ENCODE measurements around the gene SNRNP200. TPM values are rescaled to one million over a fixed set of nuclear protein-coding genes. Genes with fewer than 3 reads are reported as not detected.

The SNRNP200 gene
- total RNA-seq, 1 donor from 2014 or later, result 97.3 TPM

DNA sequence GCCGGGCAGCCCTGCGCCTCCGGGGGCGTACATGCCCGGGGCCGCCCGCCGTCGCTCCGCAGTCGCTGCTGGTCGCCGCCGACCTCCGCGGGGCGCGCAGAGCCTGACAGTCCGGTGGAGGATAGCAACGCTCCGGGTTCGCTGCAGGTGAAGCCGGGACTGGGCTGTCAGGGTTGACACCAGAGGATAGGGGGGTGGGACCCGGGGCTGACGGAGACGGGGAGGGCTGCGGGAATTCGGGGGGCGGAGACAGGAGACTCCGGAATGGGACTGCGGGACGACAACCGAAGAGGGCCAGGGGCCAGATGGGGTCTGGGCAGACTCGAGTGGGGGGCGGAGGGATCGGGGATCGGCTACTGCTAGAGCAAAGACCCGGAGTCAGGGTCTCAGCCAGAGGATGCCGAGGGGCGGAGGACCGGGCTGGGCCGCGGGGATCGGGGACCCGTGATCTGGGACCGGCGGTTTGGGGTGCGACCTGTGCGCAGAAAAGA, 40.0 kb downstream of the SNRNP200 start:
- FAIRE-seq (no peak), DNase-seq (ENCODE audit: low read depth) (no peak)
- peak overlapping the region; percentile 87 for H3K9ac ChIP-seq (ENCODE audit: low read length)
- peak overlapping the region; percentile 99 for H3K4me2 ChIP-seq (ENCODE audit: low read length)
- H3K36me3 ChIP-seq (ENCODE audit: insufficient read depth, low read length), result peaks cover 17% of the 10 kb centered on the region
- peak overlapping the region; percentile 95 for H2AFZ ChIP-seq (ENCODE audit: low read depth, low read length)
- peak overlapping the region; percentile 81 for H3K27ac ChIP-seq (ENCODE audit: low read depth, low read length)
- peaks cover 22% of the 10 kb centered on the region for H3K4me1 Mint-ChIP-seq (ENCODE audit: low read depth, unreplicated experiment)
- H3K27me3 Mint-ChIP-seq (ENCODE audit: low read depth, unreplicated experiment), result no peaks in the 10 kb centered on the region
- peak overlapping the region; percentile 96 for H3K4me3 Mint-ChIP-seq (ENCODE audit: unreplicated experiment)
- no peaks in the 10 kb centered on the region for H3K9me3 Mint-ChIP-seq (ENCODE audit: unreplicated experiment)
- no peaks in the 10 kb centered on the region for H3K27me3 ChIP-seq (ENCODE audit: insufficient read depth, low read length)
- H3K4me3 ChIP-seq (ENCODE audit: insufficient read depth, low read depth, low read length), result peak overlapping the region; percentile 87
- H3K27ac Mint-ChIP-seq (ENCODE audit: unreplicated experiment), result no peak overlapping the region
- H3K79me2 ChIP-seq (ENCODE audit: insufficient read depth, low read length), result peaks cover 73% of the 10 kb centered on the region
- peaks cover 6% of the 10 kb centered on the region for H3K36me3 Mint-ChIP-seq (ENCODE audit: low read depth, unreplicated experiment)
- H4K20me1 ChIP-seq (ENCODE audit: insufficient read depth, low read length), result peaks cover 56% of the 10 kb centered on the region
- peaks cover 36% of the 10 kb centered on the region for H3K4me1 ChIP-seq (ENCODE audit: insufficient read depth, low read length)
- no peaks in the 10 kb centered on the region for H3K9me3 ChIP-seq (ENCODE audit: insufficient read depth, low read depth, low read length)
- TF ChIP-seq, protein P1, sequence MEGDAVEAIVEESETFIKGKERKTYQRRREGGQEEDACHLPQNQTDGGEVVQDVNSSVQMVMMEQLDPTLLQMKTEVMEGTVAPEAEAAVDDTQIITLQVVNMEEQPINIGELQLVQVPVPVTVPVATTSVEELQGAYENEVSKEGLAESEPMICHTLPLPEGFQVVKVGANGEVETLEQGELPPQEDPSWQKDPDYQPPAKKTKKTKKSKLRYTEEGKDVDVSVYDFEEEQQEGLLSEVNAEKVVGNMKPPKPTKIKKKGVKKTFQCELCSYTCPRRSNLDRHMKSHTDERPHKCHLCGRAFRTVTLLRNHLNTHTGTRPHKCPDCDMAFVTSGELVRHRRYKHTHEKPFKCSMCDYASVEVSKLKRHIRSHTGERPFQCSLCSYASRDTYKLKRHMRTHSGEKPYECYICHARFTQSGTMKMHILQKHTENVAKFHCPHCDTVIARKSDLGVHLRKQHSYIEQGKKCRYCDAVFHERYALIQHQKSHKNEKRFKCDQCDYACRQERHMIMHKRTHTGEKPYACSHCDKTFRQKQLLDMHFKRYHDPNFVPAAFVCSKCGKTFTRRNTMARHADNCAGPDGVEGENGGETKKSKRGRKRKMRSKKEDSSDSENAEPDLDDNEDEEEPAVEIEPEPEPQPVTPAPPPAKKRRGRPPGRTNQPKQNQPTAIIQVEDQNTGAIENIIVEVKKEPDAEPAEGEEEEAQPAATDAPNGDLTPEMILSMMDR (IDR thresholded peaks at IDR 0.05; ENCODE audit: insufficient read depth, low read depth, low read length), result no peak
- TF ChIP-seq EZH2 (IDR thresholded peaks at IDR 0.05; ENCODE audit: insufficient read depth, low read length), result no peak

DNA sequence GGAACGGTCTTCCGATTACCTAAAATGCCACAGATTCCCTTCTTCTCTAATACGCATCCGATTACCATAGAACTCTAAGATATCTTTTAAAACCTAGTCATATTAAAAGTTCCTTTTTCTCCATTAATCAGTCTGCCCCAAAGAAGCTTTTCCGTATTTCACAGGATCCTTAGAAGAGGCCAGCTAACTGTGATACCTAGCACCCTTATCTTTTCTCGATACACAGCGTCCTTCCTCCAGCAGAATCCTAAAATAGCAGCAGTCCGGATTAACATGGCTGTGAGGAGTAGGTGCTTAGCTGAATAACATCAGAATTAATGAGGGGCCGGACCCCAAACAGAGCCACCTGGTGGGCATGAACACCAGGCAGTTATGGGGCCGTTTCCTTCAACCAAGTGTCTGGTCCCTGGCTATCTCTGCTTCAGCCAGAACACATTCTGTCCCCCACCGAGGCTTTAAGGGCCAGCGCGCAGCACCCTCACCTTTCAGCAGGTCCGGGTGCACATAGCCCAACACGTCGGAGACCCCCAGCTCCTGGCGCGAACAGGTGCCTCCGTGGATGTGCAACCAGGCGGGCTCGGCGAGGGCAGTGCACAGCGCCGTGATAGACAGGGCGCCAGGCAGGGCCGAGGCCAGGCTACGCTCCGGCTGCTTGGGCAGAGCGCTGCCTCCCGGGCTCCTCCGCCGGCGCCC, 40.5 kb downstream of the SNRNP200 start:
- H3K9me3 Mint-ChIP-seq (ENCODE audit: unreplicated experiment), result no peaks in the 10 kb centered on the region
- Histone ChIP-seq H3K4me1 (ENCODE audit: insufficient read depth, low read length) (peaks cover 42% of the 10 kb centered on the region), H3K36me3 (ENCODE audit: insufficient read depth, low read length) (peaks cover 17% of the 10 kb centered on the region), H2AFZ (ENCODE audit: low read depth, low read length) (peak overlapping the region; percentile 9), H4K20me1 (ENCODE audit: insufficient read depth, low read length) (peaks cover 61% of the 10 kb centered on the region), H3K4me3 (ENCODE audit: insufficient read depth, low read depth, low read length) (peak overlapping the region; percentile 87), H3K4me2 (ENCODE audit: low read length) (peak overlapping the region; percentile 99), H3K27ac (ENCODE audit: low read depth, low read length) (no peak overlapping the region), H3K9me3 (ENCODE audit: insufficient read depth, low read depth, low read length) (no peaks in the 10 kb centered on the region), H3K27me3 (ENCODE audit: insufficient read depth, low read length) (no peaks in the 10 kb centered on the region), H3K79me2 (ENCODE audit: insufficient read depth, low read length) (peaks cover 79% of the 10 kb centered on the region), H3K9ac (ENCODE audit: low read length) (peak overlapping the region; percentile 87)
- peaks cover 27% of the 10 kb centered on the region for H3K4me1 Mint-ChIP-seq (ENCODE audit: low read depth, unreplicated experiment)
- no peak overlapping the region for H3K27ac Mint-ChIP-seq (ENCODE audit: unreplicated experiment)
- peaks cover 6% of the 10 kb centered on the region for H3K36me3 Mint-ChIP-seq (ENCODE audit: low read depth, unreplicated experiment)
- H3K4me3 Mint-ChIP-seq (ENCODE audit: unreplicated experiment), result peak overlapping the region; percentile 89
- no peak for FAIRE-seq
- TF ChIP-seq, protein P1 (IDR thresholded peaks at IDR 0.05; ENCODE audit: insufficient read depth, low read depth, low read length), result peak; percentile 45
- TF ChIP-seq EZH2 (IDR thresholded peaks at IDR 0.05; ENCODE audit: insufficient read depth, low read length), result no peak
- DNase-seq (ENCODE audit: low read depth), result peak; percentile 14
- H3K27me3 Mint-ChIP-seq (ENCODE audit: low read depth, unreplicated experiment), result no peaks in the 10 kb centered on the region

DNA sequence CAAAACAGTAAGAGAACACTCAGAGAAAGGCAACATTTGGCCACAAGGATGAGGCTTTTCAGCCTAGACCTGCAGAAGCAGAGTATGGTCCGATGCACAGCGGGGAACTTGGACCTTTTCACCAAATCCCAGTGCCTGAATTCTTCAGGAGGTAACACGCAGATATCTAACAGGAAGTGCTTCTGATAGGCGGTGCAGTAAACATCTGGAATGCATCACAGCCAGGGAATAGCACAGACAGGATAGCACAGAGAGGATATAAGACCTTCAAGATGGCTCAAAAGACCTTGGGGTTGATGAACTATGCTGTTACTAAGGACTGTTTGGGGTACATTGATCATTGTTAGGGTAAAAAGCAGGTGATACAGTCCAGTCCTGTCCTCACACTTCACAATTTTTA, 41.3 kb downstream of the SNRNP200 start:
- FAIRE-seq (no peak), DNase-seq (ENCODE audit: low read depth) (no peak)
- H4K20me1 ChIP-seq (ENCODE audit: insufficient read depth, low read length), result peaks cover 66% of the 10 kb centered on the region
- H3K4me3 Mint-ChIP-seq (ENCODE audit: unreplicated experiment), result peak overlapping the region; percentile 89
- H3K4me1 ChIP-seq (ENCODE audit: insufficient read depth, low read length), result peaks cover 44% of the 10 kb centered on the region
- peaks cover 34% of the 10 kb centered on the region for H3K4me1 Mint-ChIP-seq (ENCODE audit: low read depth, unreplicated experiment)
- peaks cover 6% of the 10 kb centered on the region for H3K36me3 Mint-ChIP-seq (ENCODE audit: low read depth, unreplicated experiment)
- peak overlapping the region; percentile 99 for H3K4me2 ChIP-seq (ENCODE audit: low read length)
- H3K36me3 ChIP-seq (ENCODE audit: insufficient read depth, low read length), result peaks cover 14% of the 10 kb centered on the region
- no peak overlapping the region for H3K27ac ChIP-seq (ENCODE audit: low read depth, low read length)
- TF ChIP-seq, protein P1 (IDR thresholded peaks at IDR 0.05; ENCODE audit: insufficient read depth, low read depth, low read length), result no peak
- TF ChIP-seq EZH2 (IDR thresholded peaks at IDR 0.05; ENCODE audit: insufficient read depth, low read length), result no peak
- no peak overlapping the region for H2AFZ ChIP-seq (ENCODE audit: low read depth, low read length)
- no peaks in the 10 kb centered on the region for H3K9me3 Mint-ChIP-seq (ENCODE audit: unreplicated experiment)
- no peaks in the 10 kb centered on the region for H3K27me3 ChIP-seq (ENCODE audit: insufficient read depth, low read length)
- no peak overlapping the region for H3K4me3 ChIP-seq (ENCODE audit: insufficient read depth, low read depth, low read length)
- no peaks in the 10 kb centered on the region for H3K9me3 ChIP-seq (ENCODE audit: insufficient read depth, low read depth, low read length)
- H3K79me2 ChIP-seq (ENCODE audit: insufficient read depth, low read length), result peaks cover 86% of the 10 kb centered on the region
- no peaks in the 10 kb centered on the region for H3K27me3 Mint-ChIP-seq (ENCODE audit: low read depth, unreplicated experiment)
- peak overlapping the region; percentile 58 for H3K27ac Mint-ChIP-seq (ENCODE audit: unreplicated experiment)
- peak overlapping the region; percentile 87 for H3K9ac ChIP-seq (ENCODE audit: low read length)

Measured in astrocyte (in vitro differentiated cells and primary cell).